D721Med (cell line): Measurements from ENCODE around the gene FLT1.

Source experiments
- DNase-seq: peaks from one replicate; pipeline ENCODE4 v3.0.0; 2011; ENCODE audit warnings: low spot score; ENCODE audit not compliant: insufficient read length
- FAIRE-seq: peaks from 2 replicates; lab custom pipeline; 2011; peaks lifted over from hg19 to GRCh38; lab: Jason Lieb, UNC
- TF ChIP-seq, protein P1 (sequence below): IDR thresholded peaks from 2 replicates; pipeline ENCODE4 v1.5.1; 2012; ENCODE audit warnings: mild to moderate bottlenecking, control low read depth; ENCODE audit not compliant: insufficient read depth; ENCODE audit errors: missing control alignments

Gene FLT1

DNA sequence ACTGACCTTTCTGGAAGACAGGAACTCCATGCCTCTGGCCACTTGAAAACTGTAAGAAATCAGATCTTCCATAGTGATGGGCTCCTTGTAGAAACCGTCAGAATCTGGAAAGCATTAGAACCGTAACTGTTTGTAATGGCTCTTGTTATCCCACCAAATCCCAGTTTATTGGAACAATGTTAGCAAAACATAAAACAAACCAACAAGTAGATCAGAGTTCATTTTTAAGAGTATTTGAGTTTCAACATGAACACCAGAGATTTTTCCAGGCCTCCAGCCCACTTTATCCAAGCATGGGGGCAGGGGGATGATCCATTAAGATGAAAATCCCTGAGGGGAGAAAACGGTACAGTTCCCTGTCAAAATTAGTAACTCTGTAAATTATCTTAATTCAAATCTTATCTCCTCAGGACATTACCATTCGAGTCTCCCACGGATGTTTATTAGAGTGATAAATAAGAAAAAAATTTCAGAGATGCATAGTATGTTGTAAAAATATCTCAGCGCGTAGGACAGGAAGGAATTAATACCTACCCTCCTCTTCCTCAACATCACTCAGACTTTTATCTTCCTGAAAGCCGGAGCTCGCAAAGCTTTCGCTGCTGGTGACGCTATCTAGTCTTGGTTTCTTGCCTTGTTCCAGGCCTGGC is 172.5 kb downstream of the FLT1 start:
- FAIRE-seq, result no peak
- TF ChIP-seq, protein P1, sequence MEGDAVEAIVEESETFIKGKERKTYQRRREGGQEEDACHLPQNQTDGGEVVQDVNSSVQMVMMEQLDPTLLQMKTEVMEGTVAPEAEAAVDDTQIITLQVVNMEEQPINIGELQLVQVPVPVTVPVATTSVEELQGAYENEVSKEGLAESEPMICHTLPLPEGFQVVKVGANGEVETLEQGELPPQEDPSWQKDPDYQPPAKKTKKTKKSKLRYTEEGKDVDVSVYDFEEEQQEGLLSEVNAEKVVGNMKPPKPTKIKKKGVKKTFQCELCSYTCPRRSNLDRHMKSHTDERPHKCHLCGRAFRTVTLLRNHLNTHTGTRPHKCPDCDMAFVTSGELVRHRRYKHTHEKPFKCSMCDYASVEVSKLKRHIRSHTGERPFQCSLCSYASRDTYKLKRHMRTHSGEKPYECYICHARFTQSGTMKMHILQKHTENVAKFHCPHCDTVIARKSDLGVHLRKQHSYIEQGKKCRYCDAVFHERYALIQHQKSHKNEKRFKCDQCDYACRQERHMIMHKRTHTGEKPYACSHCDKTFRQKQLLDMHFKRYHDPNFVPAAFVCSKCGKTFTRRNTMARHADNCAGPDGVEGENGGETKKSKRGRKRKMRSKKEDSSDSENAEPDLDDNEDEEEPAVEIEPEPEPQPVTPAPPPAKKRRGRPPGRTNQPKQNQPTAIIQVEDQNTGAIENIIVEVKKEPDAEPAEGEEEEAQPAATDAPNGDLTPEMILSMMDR, result no peak
- DNase-seq, result no peak

DNA sequence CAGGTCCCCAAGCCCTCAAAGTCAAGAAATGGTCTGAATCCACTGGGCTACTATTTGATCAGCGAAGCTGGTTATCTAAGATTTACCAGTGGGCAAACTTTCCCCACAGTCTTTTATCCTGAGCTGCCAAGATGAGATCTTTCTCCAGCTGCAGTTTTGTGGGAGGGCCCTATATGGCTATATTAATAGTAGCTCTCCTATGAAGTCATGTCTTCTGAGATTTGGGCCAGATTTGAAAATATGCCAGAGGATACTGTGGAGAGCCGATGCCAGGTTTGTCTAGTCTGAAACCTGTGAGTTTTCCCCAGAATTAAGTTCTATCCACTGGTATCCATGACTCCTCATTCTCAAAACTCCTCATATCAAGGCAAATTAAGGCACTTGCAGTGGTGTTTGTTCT is 173.2 kb downstream of the FLT1 start:
- DNase-seq, result no peak
- TF ChIP-seq, protein P1, result no peak
- no peak for FAIRE-seq

DNA sequence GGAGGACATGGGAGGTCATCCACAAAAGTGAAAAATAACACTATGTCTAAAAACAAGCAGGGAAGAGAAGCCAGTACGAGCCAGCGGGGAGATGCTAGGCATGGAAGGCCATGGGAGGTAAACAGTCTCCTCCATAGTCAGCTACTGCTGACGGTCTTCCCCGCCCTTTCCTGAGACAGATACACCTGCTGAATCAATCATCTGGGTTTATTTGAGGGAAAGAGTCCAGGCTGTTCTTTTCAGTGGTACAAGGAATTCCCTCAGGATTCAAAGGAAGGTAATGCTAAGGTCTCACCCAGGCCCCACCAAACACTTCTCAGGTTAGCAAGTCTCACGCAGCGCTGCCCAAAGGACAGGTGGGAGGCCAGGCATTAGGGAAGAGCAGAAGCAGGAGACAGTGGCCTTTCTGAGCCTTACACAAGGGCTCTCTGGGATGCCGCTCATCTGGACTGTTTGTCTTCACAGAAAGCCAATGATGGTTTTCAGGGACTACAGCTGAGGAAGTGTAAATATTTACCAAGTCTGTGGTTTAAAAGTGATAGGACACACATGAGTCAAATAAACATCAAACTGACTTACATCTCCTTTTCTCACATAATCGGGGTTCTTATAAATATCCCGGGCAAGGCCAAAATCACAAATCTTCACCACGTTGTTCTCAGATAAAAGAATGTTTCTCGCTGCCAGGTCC is 173.9 kb downstream of the FLT1 start:
- TF ChIP-seq, protein P1, result no peak
- FAIRE-seq (no peak), DNase-seq (no peak)

DNA sequence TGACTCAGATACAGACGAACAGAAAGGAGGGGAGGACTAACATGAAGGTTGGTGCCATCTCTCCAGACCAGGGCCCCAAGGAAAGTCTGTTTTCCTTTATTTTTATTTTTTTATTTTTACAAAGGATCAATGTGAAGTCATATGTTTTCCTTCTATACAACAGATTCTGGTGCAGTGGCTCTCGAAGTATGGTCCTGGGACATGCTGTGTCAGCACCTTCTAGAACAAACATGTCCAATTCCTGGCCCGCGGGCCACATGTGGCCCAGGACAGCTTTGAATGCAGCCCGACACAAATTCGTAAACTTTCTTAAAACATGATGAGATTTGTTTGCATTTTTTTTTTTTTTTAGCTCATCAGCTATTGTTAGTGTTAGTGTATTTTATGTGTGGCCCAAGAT is 174.7 kb downstream of the FLT1 start:
- FAIRE-seq (no peak), DNase-seq (no peak)
- TF ChIP-seq, protein P1, result no peak

DNA sequence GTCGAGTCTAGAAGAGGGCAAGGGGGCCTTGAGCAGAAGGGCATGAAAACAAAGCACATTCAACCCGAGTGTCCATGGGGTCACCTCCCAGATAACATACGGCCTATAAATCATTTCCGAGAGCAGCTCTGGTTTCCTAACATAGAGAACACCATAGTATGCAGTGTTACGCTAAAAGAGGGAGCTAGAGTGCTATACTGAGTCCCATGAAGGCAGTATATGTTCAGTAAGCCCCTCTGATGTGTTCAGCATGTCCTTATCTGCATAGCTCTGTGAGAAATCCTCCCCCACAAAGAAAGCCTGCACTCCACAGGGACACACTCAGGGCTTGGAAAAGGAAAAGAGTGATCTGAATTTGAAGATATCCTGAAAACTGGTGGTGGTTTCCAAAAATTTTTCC is 175.4 kb downstream of the FLT1 start:
- TF ChIP-seq, protein P1, result no peak
- DNase-seq, result no peak
- FAIRE-seq, result no peak

DNA sequence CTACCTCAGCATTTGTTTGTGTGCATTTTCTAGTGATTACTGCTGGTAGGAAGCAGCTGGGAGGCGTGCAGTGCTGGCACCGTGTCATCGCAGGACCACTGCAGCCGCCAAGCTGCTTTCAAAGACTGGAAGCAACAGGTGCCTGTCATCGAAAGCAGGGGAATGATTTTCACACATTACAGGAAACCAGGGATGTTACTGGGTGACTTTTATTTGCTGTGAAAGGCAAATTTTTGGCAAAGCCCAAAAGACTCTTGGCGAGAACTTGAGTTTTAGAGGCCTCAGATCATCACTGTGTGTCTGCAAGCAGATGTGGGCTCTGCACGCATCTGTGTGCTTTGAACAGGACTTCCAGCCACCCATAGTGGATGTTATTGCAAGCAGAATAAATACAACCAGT is 176.4 kb downstream of the FLT1 start:
- FAIRE-seq, result no peak
- DNase-seq, result no peak
- TF ChIP-seq, protein P1, result no peak

DNA sequence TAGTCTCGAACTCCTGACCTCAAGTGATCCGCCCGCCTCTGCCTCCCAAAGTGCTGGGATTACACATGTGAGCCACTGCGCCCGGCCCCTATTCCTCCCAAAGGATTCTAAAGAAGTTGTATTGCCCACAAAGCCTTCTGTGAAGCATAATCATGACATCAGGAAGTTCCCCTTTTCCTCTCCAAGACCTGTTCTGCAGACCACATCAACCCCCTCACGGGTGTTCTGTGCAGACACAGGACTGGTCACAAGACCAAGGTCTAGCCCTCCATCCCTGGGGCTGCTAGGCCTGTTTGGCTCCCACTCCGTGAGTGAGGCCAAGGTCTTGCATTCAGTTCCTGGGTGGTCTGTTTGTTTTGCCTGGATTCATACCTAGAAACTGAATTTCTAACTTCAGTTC is 178.1 kb downstream of the FLT1 start:
- FAIRE-seq (no peak), DNase-seq (no peak)
- TF ChIP-seq, protein P1, result no peak
